ENCODE data around the gene WARS2. TPM values are rescaled to one million over a fixed set of nuclear protein-coding genes. Genes with fewer than 3 reads are reported as not detected.

Gene WARS2
- total and polyA plus RNA-seq, 2 of the 8 experiments (the other 6 are each of a cell fraction or from before 2014, with no cell fraction given) = 4.3 to 12.9 TPM

DNA sequence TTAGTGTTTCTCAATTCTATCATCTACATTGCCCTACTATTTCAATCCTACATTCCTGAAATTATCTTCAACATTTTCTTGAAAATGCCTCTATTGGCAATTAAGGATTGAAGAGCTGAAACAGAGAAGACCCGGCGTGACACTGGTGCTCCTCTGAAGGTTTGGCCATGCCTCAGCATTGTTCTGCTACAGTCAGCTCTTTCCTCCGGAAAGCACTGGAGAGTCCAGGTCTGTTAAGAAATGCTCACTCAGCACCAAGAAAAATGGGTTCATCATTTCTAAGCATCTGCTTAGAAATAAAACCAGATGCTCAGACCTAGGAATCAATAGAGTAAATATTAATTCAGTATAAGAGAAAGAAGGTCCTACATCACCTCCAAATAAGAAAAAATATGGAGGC is 58.8 kb downstream of the WARS2 start:
- no peaks in the 10 kb centered on the region for H4K20me1 ChIP-seq (replicated peaks in 1 of 2; ENCODE audit: control insufficient read depth in 1 of 2, insufficient read depth in 2 of 2, low read length in 2 of 2)
- H3K23me2 ChIP-seq (ENCODE audit: low read depth, low read length) = no peaks in the 10 kb centered on the region
- no peak overlapping the region for H3K14ac ChIP-seq (ENCODE audit: insufficient read length)
- no peaks in the 10 kb centered on the region for H3K4me1 ChIP-seq (replicated peaks in 1 of 4; ENCODE audit: control insufficient read depth in 3 of 4, insufficient read depth in 4 of 4, low read length in 3 of 4)
- no peak overlapping the region for H2AK5ac ChIP-seq (ENCODE audit: low read depth, low read length)
- CTCF ChIA-PET (ENCODE audit: partially characterized antibody) = interaction anchor here (1.2 to 1.9 kb wide), 3 partner anchors 12 to 73 kb away, joined by 3 to 4 read pairs (median 4); no protein-coding TSS in a partner anchor
- H4K5ac ChIP-seq (ENCODE audit: insufficient read length, low read depth, low read length) = no peak overlapping the region
- no peaks in the 10 kb centered on the region for H3K36me3 ChIP-seq (ENCODE audit: control insufficient read depth in 2 of 4, insufficient read depth in 4 of 4, low read length in 3 of 4)
- no peaks in the 10 kb centered on the region for H3K9me3 ChIP-seq (ENCODE audit: insufficient read depth in 2 of 2, low read depth in 1 of 2, low read length in 1 of 2)
- H3K27me3 ChIP-seq (replicated peaks in 1 of 4; ENCODE audit: control insufficient read depth in 3 of 4, extremely low read depth in 1 of 4, insufficient read depth in 3 of 4, low read length in 3 of 4) = no peaks in the 10 kb centered on the region
- no peak overlapping the region for H2BK20ac ChIP-seq (ENCODE audit: low read length)
- no peak overlapping the region for H3K4ac ChIP-seq (replicated peaks; ENCODE audit: insufficient read length, low read depth, low read length)
- TF ChIP-seq BRCA1 (IDR thresholded peaks at IDR 0.05; ENCODE audit: low read depth, low read length) (no peak), CREB1 (IDR thresholded peaks at IDR 0.05) (no peak), SUZ12 (IDR thresholded peaks at IDR 0.05; ENCODE audit: low read length) (no peak), E2F6 (IDR thresholded peaks at IDR 0.05) (no peak)
- H3K79me2 ChIP-seq (ENCODE audit: control insufficient read depth in 1 of 2, insufficient read depth in 2 of 2, low read length in 2 of 2) = no peaks in the 10 kb centered on the region
- no peaks in the 10 kb centered on the region for H3K79me1 ChIP-seq (ENCODE audit: low read depth, low read length)
- no peak overlapping the region for H2BK5ac ChIP-seq (ENCODE audit: low read depth, low read length)
- no peak overlapping the region for H3K27ac ChIP-seq (ENCODE audit: low read depth, low read length)
- no peak overlapping the region for H3K4me3 ChIP-seq (ENCODE audit: extremely low read depth in 1 of 4, insufficient read depth in 2 of 4, low read depth in 3 of 4, low read length in 4 of 4)
- no peak overlapping the region for H3K23ac ChIP-seq (ENCODE audit: insufficient read length)
- 100% methylated on average over 3 of the region's 3 CpGs; no CpG with 5 or more reads in 1 of the 2 experiments for WGBS, 2 experiments (ENCODE audit: extremely low coverage in 1 of 2, insufficient coverage in 1 of 2, insufficient read length in 1 of 2, insufficient replicate concordance in 2 of 2, low coverage in 1 of 2, low lambda C conversion rate in 2 of 2, missing lambda C conversion rate in 1 of 2)
- H2AFZ ChIP-seq (ENCODE audit: low read length) = no peak overlapping the region
- H3K4me2 ChIP-seq (ENCODE audit: insufficient read depth in 1 of 2, low read depth in 2 of 2, low read length in 2 of 2) = no peak overlapping the region
- H2BK12ac ChIP-seq (ENCODE audit: low read depth, low read length) = no peak overlapping the region
- DNase-seq (ENCODE audit: low read depth in 1 of 2, low spot score in 2 of 2) (no peak), FAIRE-seq (no peak)
- H3K56ac ChIP-seq (replicated peaks; ENCODE audit: insufficient read length, low read depth, low read length) = no peak overlapping the region
- no peak overlapping the region for H2BK120ac ChIP-seq (replicated peaks; ENCODE audit: low read depth, low read length)
- no peak overlapping the region for H4K8ac ChIP-seq (ENCODE audit: extremely low read depth, insufficient read depth, low read length)
- no peak overlapping the region for H3K18ac ChIP-seq (ENCODE audit: extremely low read depth, low read length)
- POLR2A ChIA-PET (ENCODE audit: partially characterized antibody) = interaction anchor here (0.7 kb wide), 1 partner anchor 53 kb away, joined by 3 read pairs; no protein-coding TSS in a partner anchor
- no peak overlapping the region for H4K91ac ChIP-seq (replicated peaks; ENCODE audit: insufficient read length, low read length)
- no peak overlapping the region for H3K9ac ChIP-seq (replicated peaks in 1 of 4; ENCODE audit: extremely low read depth in 1 of 4, low read depth in 3 of 4, low read length in 3 of 4)
- H2BK15ac ChIP-seq (ENCODE audit: low read length) = no peak overlapping the region

Data from H1 (cell line).